Stimulated activated CD4-positive, alpha-beta T cell treated with anti-CD3 and anti-CD28 coated beads, Interleukin-4, amount 100 ng/mL, for 1 hour (primary cell): ENCODE measurements around the gene CDCA4.
"Not testable (repeated sequence)": the region's sequence is repeated elsewhere in the genome, so short reads cannot be mapped to it uniquely, and the experiment has no call there.

Experiments used
- DNase-seq: peaks from one replicate; pipeline ENCODE4 v3.0.0-alpha.2; 2020

CDCA4 gene

GRCh38 chr14:105056303-105056831 lies 35.5 kb upstream of the CDCA4 start:
- DNase-seq: no peak

- DNase-seq: no peak
Observed at GRCh38 chr14:105055736-105056302, 34.9 kb upstream of the CDCA4 start.

GRCh38 chr14:105055334-105055733 lies 34.5 kb upstream of the CDCA4 start:
- no peak for DNase-seq

GRCh38 chr14:105053996-105054395 lies 33.1 kb upstream of the CDCA4 start:
- no peak for DNase-seq

- DNase-seq: no peak
Observed at GRCh38 chr14:105053421-105053820, 32.5 kb upstream of the CDCA4 start.

GRCh38 chr14:105052110-105052458 lies 31.2 kb upstream of the CDCA4 start:
- no peak for DNase-seq

- DNase-seq: no peak
Observed at GRCh38 chr14:105051182-105052109, 30.6 kb upstream of the CDCA4 start.

- DNase-seq: no peak
Observed at GRCh38 chr14:105050551-105050897, 29.6 kb upstream of the CDCA4 start.

GRCh38 chr14:105049753-105050550 lies 29.1 kb upstream of the CDCA4 start:
- DNase-seq: no peak

GRCh38 chr14:105047283-105048016 lies 26.6 kb upstream of the CDCA4 start:
- peak; percentile 23 for DNase-seq

GRCh38 chr14:105046891-105047282 lies 26.0 kb upstream of the CDCA4 start:
- no peak for DNase-seq

- peak; percentile 94 for DNase-seq
Observed at GRCh38 chr14:105045710-105046326, 24.9 kb upstream of the CDCA4 start.

- no peak for DNase-seq
Observed at GRCh38 chr14:105043641-105044040, 22.8 kb upstream of the CDCA4 start.

- no peak for DNase-seq
Observed at GRCh38 chr14:105042813-105043212, 21.9 kb upstream of the CDCA4 start.

GRCh38 chr14:105041841-105042765 lies 21.2 kb upstream of the CDCA4 start:
- DNase-seq: no peak

GRCh38 chr14:105039458-105040205 lies 18.7 kb upstream of the CDCA4 start:
- no peak for DNase-seq

GRCh38 chr14:105035616-105036015 lies 14.7 kb upstream of the CDCA4 start:
- DNase-seq: not testable (repeated sequence)

GRCh38 chr14:105034315-105035039 lies 13.6 kb upstream of the CDCA4 start:
- DNase-seq: no peak

GRCh38 chr14:105033412-105033900 lies 12.6 kb upstream of the CDCA4 start:
- DNase-seq: not testable (repeated sequence)
